Neural cell (in vitro differentiated cells): Measurements from ENCODE around the gene JAK2. TPM values are rescaled to one million over a fixed set of nuclear protein-coding genes. Genes with fewer than 3 reads are reported as not detected.
A peak's percentile ranks its signal among the peaks of the same experiment; 100 is the strongest.

Source experiments
- H2AFZ ChIP-seq: fragments of 200-600, 300-800 bp; sonication (generic), shearing (Covaris generic); 2 replicates; pipeline ENCODE4 v1.6.0; 2014; ENCODE audit warnings: low read depth, mild to moderate bottlenecking, antibody characterized with exemption, low read length, moderate library complexity
- H3F3A ChIP-seq: fragments of 200-600 bp; shearing (Covaris generic); 2 replicates; pipeline ENCODE4 v1.6.1; 2016; ENCODE audit warnings: mild to moderate bottlenecking, moderate library complexity, mixed read lengths, antibody characterized with exemption, low read length; ENCODE audit not compliant: insufficient read depth, poor library complexity, severe bottlenecking
- H3K27ac ChIP-seq: fragments of 200-600, 300-800 bp; sonication (generic), shearing (Covaris generic); 2 replicates; pipeline ENCODE4 v1.5.1; 2014; ENCODE audit warnings: mild to moderate bottlenecking, low read length, moderate library complexity
- H3K27me3 ChIP-seq: fragments of 300-800, 200-600 bp; sonication (generic), shearing (Covaris generic); 2 replicates; pipeline ENCODE4 v1.6.0; 2014; ENCODE audit warnings: mild to moderate bottlenecking, low read depth, low read length, moderate library complexity; ENCODE audit not compliant: insufficient read depth
- H3K36me3 ChIP-seq: fragments of 300-800, 200-600 bp; sonication (generic), shearing (Covaris generic); 2 replicates; pipeline ENCODE4 v1.5.1; 2014; ENCODE audit warnings: mild to moderate bottlenecking, antibody characterized with exemption, low read length, moderate library complexity; ENCODE audit not compliant: insufficient read depth
- H3K4me2 ChIP-seq: fragments of 300-800, 200-600 bp; sonication (generic), shearing (Covaris generic); 2 replicates; pipeline ENCODE4 v1.6.0; 2014; ENCODE audit warnings: mild to moderate bottlenecking, low read length
- H3K4me3 ChIP-seq: fragments of 300-800, 200-600 bp; sonication (generic), shearing (Covaris generic); 2 replicates; pipeline ENCODE4 v1.5.1; 2014; ENCODE audit warnings: mild to moderate bottlenecking, low read length, moderate library complexity
- H3K79me2 ChIP-seq: fragments of 200-600 bp; shearing (Covaris generic); replicated peaks from 2 replicates; pipeline ENCODE4 v1.6.0; 2014; ENCODE audit warnings: mild to moderate bottlenecking, low read length, moderate library complexity; ENCODE audit not compliant: insufficient read depth
- H3K9ac ChIP-seq: fragments of 300-800, 200-600 bp; sonication (generic), shearing (Covaris generic); 2 replicates; pipeline ENCODE4 v1.6.1; 2016; ENCODE audit warnings: mild to moderate bottlenecking, low read length, mixed read lengths
- H3K9me2 ChIP-seq: fragments of 200-600 bp; shearing (Covaris generic); 2 replicates; pipeline ENCODE4 v1.6.1; 2016; ENCODE audit warnings: mild to moderate bottlenecking, low read length, mixed read lengths; ENCODE audit not compliant: insufficient read depth
- H3K9me3 ChIP-seq: fragments of 200-600, 300-800 bp; sonication (generic), shearing (Covaris generic); 2 replicates; pipeline ENCODE4 v1.6.1; 2016; ENCODE audit warnings: mild to moderate bottlenecking, mixed run types, low read length, moderate library complexity, mixed read lengths
- H4K20me1 ChIP-seq: fragments of 200-600 bp; shearing (Covaris generic); 2 replicates; pipeline ENCODE4 v1.6.1; 2016; ENCODE audit warnings: mild to moderate bottlenecking, mixed run types; ENCODE audit not compliant: insufficient read depth
- CTCF ChIP-seq: fragments of 450-650 bp; IDR thresholded peaks from 2 replicates; pipeline ENCODE4 v1.5.1; 2014; ENCODE audit warnings: antibody characterized with exemption, mild to moderate bottlenecking, moderate library complexity; ENCODE audit not compliant: poor library complexity, severe bottlenecking
- EP300 ChIP-seq: fragments of 450-650 bp; conservative IDR thresholded peaks from 2 replicates; pipeline ENCODE4 v1.6.1; 2014; ENCODE audit warnings: antibody characterized with exemption, mild to moderate bottlenecking, moderate library complexity; ENCODE audit not compliant: poor library complexity, severe bottlenecking
- EZH2 ChIP-seq: fragments of 200-600, 300-800 bp; shearing (Covaris generic), sonication (generic); IDR thresholded peaks from 2 replicates; pipeline ENCODE4 v1.6.1; 2014; ENCODE audit warnings: antibody characterized with exemption, low read length, borderline replicate concordance, mild to moderate bottlenecking; ENCODE audit not compliant: insufficient read depth, poor library complexity, severe bottlenecking
- MXI1 ChIP-seq: fragments of 450-650 bp; conservative IDR thresholded peaks from 2 replicates; pipeline ENCODE4 v1.6.1; 2014; ENCODE audit warnings: antibody characterized with exemption, mild to moderate bottlenecking; ENCODE audit not compliant: poor library complexity, severe bottlenecking
- POLR2AphosphoS5 ChIP-seq: IDR thresholded peaks from 2 replicates; pipeline ENCODE4 v1.6.1; 2012
- RAD21 ChIP-seq: fragments of 450-650 bp; conservative IDR thresholded peaks from 2 replicates; pipeline ENCODE4 v1.6.1; 2014; ENCODE audit warnings: antibody characterized with exemption, mild to moderate bottlenecking, moderate library complexity
- SMC3 ChIP-seq: fragments of 450-650 bp; conservative IDR thresholded peaks from 2 replicates; pipeline ENCODE4 v1.6.1; 2014; ENCODE audit warnings: antibody characterized with exemption, mild to moderate bottlenecking, moderate library complexity; ENCODE audit not compliant: poor library complexity
- TAF1 ChIP-seq: IDR thresholded peaks from 2 replicates; pipeline ENCODE4 v1.6.1; 2012; ENCODE audit warnings: low read depth
- polyA plus RNA-seq: library from polyadenylated mRNA; depleted of rRNA; stranded (reverse); fragments of >200 nt; gene quantifications from 2 replicates; pipeline ENCODE4 v1.2.3, GENCODE V29; 2014
- TF ChIP-seq, protein P1 (sequence below): IDR thresholded peaks from 2 replicates; pipeline ENCODE4 v1.6.1; 2012; ENCODE audit warnings: borderline replicate concordance

Gene JAK2
- polyA plus RNA-seq, 1 donor from 2014 or later: 19.7 TPM

- no peak overlapping the region for H3K4me2 ChIP-seq
- no peaks in the 10 kb centered on the region for H4K20me1 ChIP-seq
- H3K79me2 ChIP-seq: peaks cover 11% of the 10 kb centered on the region
- H3K9me3 ChIP-seq: no peaks in the 10 kb centered on the region
- H3F3A ChIP-seq: peaks cover 12% of the 10 kb centered on the region
- TF ChIP-seq TAF1: no peak
- peak; percentile 34 for TF ChIP-seq RAD21
- TF ChIP-seq SMC3: peak; percentile 40
- TF ChIP-seq CTCF: peak; percentile 55
- H3K36me3 ChIP-seq: peaks cover 4% of the 10 kb centered on the region
- no peak overlapping the region for H3K27ac ChIP-seq
- H2AFZ ChIP-seq: no peak overlapping the region
- no peaks in the 10 kb centered on the region for H3K27me3 ChIP-seq
- H3K9me2 ChIP-seq: no peaks in the 10 kb centered on the region
- no peak overlapping the region for H3K9ac ChIP-seq
- H3K4me3 ChIP-seq: peak overlapping the region; percentile 18
Observed at GRCh38 chr9:4987961-4988421, 2.9 kb downstream of the JAK2 start.

DNA sequence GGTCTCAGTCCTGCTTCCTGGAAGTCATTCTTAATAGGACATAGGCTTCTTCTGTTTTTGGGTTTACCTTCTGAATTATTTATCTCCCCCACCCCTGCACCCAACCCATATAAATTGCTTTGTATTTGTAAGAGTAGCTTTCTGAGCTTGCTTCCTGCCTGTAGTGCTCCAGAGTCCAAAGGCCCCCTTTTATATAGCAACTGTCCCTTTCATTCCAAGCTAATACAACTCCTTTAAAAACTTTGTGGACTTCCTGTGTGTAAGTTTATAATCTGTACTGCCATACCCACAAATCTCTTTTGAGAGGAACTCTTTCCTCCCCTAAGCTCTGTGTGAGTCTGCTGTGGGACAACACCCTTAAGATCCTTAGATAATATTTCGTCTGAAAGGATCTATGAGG, 7.8 kb downstream of the JAK2 start:
- no peak overlapping the region for H3K27ac ChIP-seq
- no peaks in the 10 kb centered on the region for H3K27me3 ChIP-seq
- no peaks in the 10 kb centered on the region for H4K20me1 ChIP-seq
- no peaks in the 10 kb centered on the region for H3K9me3 ChIP-seq
- peaks cover 12% of the 10 kb centered on the region for H3K79me2 ChIP-seq
- no peaks in the 10 kb centered on the region for H3K9me2 ChIP-seq
- no peak overlapping the region for H3K9ac ChIP-seq
- H3F3A ChIP-seq: no peaks in the 10 kb centered on the region
- no peak for TF ChIP-seq SMC3
- H3K4me2 ChIP-seq: no peak overlapping the region
- H3K36me3 ChIP-seq: peaks cover 12% of the 10 kb centered on the region
- no peak overlapping the region for H3K4me3 ChIP-seq
- H2AFZ ChIP-seq: no peak overlapping the region

GRCh38 chr9:4994166-4994890, 9.3 kb downstream of the JAK2 start:
- Histone ChIP-seq H3K27me3 (no peaks in the 10 kb centered on the region), H2AFZ (no peak overlapping the region), H3K9me2 (no peaks in the 10 kb centered on the region), H3K9ac (no peak overlapping the region), H3K79me2 (peaks cover 8% of the 10 kb centered on the region), H3K27ac (no peak overlapping the region), H4K20me1 (no peaks in the 10 kb centered on the region), H3K9me3 (no peaks in the 10 kb centered on the region), H3K4me3 (no peak overlapping the region), H3K36me3 (peaks cover 12% of the 10 kb centered on the region), H3F3A (no peaks in the 10 kb centered on the region), H3K4me2 (no peak overlapping the region)
- TF ChIP-seq MXI1 (no peak), RAD21 (no peak), SMC3 (no peak), CTCF (no peak), EP300 (no peak), EZH2 (no peak), TAF1 (no peak), POLR2AphosphoS5 (no peak)
- TF ChIP-seq, protein P1, sequence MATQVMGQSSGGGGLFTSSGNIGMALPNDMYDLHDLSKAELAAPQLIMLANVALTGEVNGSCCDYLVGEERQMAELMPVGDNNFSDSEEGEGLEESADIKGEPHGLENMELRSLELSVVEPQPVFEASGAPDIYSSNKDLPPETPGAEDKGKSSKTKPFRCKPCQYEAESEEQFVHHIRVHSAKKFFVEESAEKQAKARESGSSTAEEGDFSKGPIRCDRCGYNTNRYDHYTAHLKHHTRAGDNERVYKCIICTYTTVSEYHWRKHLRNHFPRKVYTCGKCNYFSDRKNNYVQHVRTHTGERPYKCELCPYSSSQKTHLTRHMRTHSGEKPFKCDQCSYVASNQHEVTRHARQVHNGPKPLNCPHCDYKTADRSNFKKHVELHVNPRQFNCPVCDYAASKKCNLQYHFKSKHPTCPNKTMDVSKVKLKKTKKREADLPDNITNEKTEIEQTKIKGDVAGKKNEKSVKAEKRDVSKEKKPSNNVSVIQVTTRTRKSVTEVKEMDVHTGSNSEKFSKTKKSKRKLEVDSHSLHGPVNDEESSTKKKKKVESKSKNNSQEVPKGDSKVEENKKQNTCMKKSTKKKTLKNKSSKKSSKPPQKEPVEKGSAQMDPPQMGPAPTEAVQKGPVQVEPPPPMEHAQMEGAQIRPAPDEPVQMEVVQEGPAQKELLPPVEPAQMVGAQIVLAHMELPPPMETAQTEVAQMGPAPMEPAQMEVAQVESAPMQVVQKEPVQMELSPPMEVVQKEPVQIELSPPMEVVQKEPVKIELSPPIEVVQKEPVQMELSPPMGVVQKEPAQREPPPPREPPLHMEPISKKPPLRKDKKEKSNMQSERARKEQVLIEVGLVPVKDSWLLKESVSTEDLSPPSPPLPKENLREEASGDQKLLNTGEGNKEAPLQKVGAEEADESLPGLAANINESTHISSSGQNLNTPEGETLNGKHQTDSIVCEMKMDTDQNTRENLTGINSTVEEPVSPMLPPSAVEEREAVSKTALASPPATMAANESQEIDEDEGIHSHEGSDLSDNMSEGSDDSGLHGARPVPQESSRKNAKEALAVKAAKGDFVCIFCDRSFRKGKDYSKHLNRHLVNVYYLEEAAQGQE: no peak
